ENCODE measurements around the gene DGKZ. TPM values are rescaled to one million over a fixed set of nuclear protein-coding genes. Genes with fewer than 3 reads are reported as not detected.
A peak's percentile ranks its signal among the peaks of the same experiment; 100 is the strongest.

Gene DGKZ
- total RNA-seq, 1 experiment from 2014 or later: 68.9 TPM

GRCh38 chr11:46407635-46408034, 60.4 kb downstream of the DGKZ start:
- WGBS (ENCODE audit: extremely low coverage, insufficient read length, low lambda C conversion rate): no CpG with 5 or more reads among the region's 10 CpGs
- no peaks in the 10 kb centered on the region for H3K9me3 ChIP-seq (ENCODE audit: control insufficient read depth, low read depth, low read length)
- no peaks in the 10 kb centered on the region for H3K4me1 ChIP-seq (ENCODE audit: insufficient read depth, low read length)
- H2BK15ac ChIP-seq (ENCODE audit: low read depth, low read length): no peak overlapping the region
- H4K8ac ChIP-seq (replicated peaks; ENCODE audit: insufficient read length, low read depth, low read length): no peak overlapping the region
- H3T11ph ChIP-seq (ENCODE audit: low read length): no peak overlapping the region
- no peak overlapping the region for H3K9ac ChIP-seq (ENCODE audit: extremely low read depth, insufficient read length, low read length)
- H3K14ac ChIP-seq (ENCODE audit: insufficient read depth, low read length): no peak overlapping the region
- no peak overlapping the region for H2AFZ ChIP-seq (ENCODE audit: low read length)
- H3K36me3 Mint-ChIP-seq (ENCODE audit: insufficient read depth in 1 of 3, low read depth in 3 of 3): peaks cover 13 to 48% (median 20%) of the 10 kb centered on the region in 3 experiments
- no peak overlapping the region for H2BK20ac ChIP-seq (ENCODE audit: low read depth, low read length, poor library complexity, severe bottlenecking)
- no peak overlapping the region for H2BK12ac ChIP-seq (ENCODE audit: insufficient read length, low read depth, low read length)
- no peak overlapping the region for H2AK5ac ChIP-seq (ENCODE audit: insufficient read length, low read length)
- H2BK120ac ChIP-seq (ENCODE audit: low read depth, low read length, poor library complexity, severe bottlenecking): no peak overlapping the region
- H4K91ac ChIP-seq (ENCODE audit: insufficient read length, low read depth, low read length): no peak overlapping the region
- DNase-seq: no peak
- no peak overlapping the region for H3K4me2 ChIP-seq (ENCODE audit: insufficient read depth, insufficient read length, low read length)
- no peaks in the 10 kb centered on the region for H3K79me1 ChIP-seq (ENCODE audit: insufficient read depth, low read depth, low read length, poor library complexity, severe bottlenecking)
- TF ChIP-seq, protein P1, sequence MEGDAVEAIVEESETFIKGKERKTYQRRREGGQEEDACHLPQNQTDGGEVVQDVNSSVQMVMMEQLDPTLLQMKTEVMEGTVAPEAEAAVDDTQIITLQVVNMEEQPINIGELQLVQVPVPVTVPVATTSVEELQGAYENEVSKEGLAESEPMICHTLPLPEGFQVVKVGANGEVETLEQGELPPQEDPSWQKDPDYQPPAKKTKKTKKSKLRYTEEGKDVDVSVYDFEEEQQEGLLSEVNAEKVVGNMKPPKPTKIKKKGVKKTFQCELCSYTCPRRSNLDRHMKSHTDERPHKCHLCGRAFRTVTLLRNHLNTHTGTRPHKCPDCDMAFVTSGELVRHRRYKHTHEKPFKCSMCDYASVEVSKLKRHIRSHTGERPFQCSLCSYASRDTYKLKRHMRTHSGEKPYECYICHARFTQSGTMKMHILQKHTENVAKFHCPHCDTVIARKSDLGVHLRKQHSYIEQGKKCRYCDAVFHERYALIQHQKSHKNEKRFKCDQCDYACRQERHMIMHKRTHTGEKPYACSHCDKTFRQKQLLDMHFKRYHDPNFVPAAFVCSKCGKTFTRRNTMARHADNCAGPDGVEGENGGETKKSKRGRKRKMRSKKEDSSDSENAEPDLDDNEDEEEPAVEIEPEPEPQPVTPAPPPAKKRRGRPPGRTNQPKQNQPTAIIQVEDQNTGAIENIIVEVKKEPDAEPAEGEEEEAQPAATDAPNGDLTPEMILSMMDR (conservative IDR thresholded peaks at IDR 0.05): no peak
- H3K4me3 Mint-ChIP-seq: no peak overlapping the region
- no peak overlapping the region for H3K4ac ChIP-seq (ENCODE audit: low read depth, low read length)
- no peaks in the 10 kb centered on the region for H3K79me2 ChIP-seq (ENCODE audit: insufficient read depth, low read length)
- peak overlapping the region in 1 of 3 experiments; percentile 53; a peak in 1 of 7 replicates for H3K27ac Mint-ChIP-seq
- H2BK5ac ChIP-seq (ENCODE audit: insufficient read length, low read length): no peak overlapping the region
- H3K4me1 Mint-ChIP-seq: peaks cover 5 to 8% of the 10 kb centered on the region in 2 experiments; a peak in 3 of 4 replicates
- no peak overlapping the region for H3K27ac ChIP-seq (ENCODE audit: insufficient read length, low read depth, low read length)
- no peak overlapping the region for H3K18ac ChIP-seq (ENCODE audit: insufficient read length, low read depth, low read length)
- no peaks in the 10 kb centered on the region for H3K27me3 ChIP-seq (ENCODE audit: insufficient read depth, low read length)
- no peaks in the 10 kb centered on the region for H3K9me3 Mint-ChIP-seq
- no peaks in the 10 kb centered on the region for H4K20me1 ChIP-seq (ENCODE audit: control insufficient read depth, insufficient read depth, insufficient read length)
- no peak overlapping the region for H4K5ac ChIP-seq (ENCODE audit: insufficient read length, low read depth, low read length)
- no peaks in the 10 kb centered on the region for H3K27me3 Mint-ChIP-seq (ENCODE audit: low read depth)
- no peak overlapping the region for H3K56ac ChIP-seq (ENCODE audit: insufficient read length, low read depth, low read length)
- H3K23ac ChIP-seq (ENCODE audit: insufficient read length, low read depth, low read length): no peak overlapping the region
- H3K23me2 ChIP-seq (ENCODE audit: insufficient read length, low read depth, low read length, poor library complexity, severe bottlenecking): no peaks in the 10 kb centered on the region
